Kasumi-1 (cell line): ENCODE data around the gene TFPI.
A peak's percentile ranks its signal among the peaks of the same experiment; 100 is the strongest.
"Not testable (repeated sequence)": the region's sequence is repeated elsewhere in the genome, so short reads cannot be mapped to it uniquely, and the experiment has no call there.

Experiments used
- DNase-seq, 2 experiments: peaks; one replicate each; lab custom pipeline; 2025; lab: John Stamatoyannopoulos, UW

TFPI gene

GRCh38 chr2:187554011-187554703, at the start of gene TFPI:
TFPI (minus strand) TSS chr2:187554435; CDS start chr2:187503768, 50,667 bp downstream.
- peak; percentile 67 to 82 for DNase-seq

- no peak for DNase-seq
These were observed 40.6 kb upstream of the TFPI start for GRCh38 chr2:187594801-187595200.

DNA sequence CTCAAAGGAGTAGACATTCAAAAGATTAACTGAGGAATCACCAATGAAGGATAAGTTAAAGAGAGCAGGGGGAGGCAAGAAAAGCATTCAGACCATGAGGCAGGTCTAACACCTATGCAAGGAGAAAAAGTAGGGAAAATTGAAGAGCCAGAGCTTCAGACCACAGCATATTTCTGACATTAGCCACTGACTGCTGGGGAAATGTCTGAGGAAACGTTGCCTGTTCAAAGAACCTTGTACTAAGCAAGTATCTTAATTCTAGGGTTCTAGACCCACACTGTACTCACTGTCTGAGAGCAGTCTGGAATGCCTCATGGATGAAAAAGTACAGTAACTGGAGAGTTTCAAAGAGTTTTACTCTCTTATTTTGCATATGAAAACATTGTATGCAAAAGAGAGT, 39.5 kb upstream of the TFPI start:
- DNase-seq = no peak

DNA sequence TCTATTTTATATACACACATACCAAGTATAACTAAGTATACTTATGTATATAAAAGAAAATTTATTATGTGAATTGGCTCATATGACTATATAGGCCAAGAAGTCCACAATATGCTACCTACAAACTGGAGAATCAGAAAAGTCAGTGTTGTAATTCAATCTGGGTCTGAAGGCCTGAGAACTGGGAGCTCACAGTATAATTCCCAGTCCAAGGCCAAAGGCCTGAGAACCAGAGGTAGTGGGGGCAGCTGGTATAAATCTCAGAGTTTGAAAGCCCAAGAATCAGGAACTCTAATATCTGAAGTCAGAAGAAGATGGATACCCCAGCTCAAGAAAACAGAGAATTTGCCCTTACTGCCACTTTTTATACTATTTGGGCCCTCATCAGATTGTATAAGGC, 38.9 kb upstream of the TFPI start:
- no peak for DNase-seq

GRCh38 chr2:187590175-187590574, 35.9 kb upstream of the TFPI start:
- no peak for DNase-seq

- DNase-seq = peak; percentile 94
These were observed 31.9 kb upstream of the TFPI start for GRCh38 chr2:187586011-187586641.

DNA sequence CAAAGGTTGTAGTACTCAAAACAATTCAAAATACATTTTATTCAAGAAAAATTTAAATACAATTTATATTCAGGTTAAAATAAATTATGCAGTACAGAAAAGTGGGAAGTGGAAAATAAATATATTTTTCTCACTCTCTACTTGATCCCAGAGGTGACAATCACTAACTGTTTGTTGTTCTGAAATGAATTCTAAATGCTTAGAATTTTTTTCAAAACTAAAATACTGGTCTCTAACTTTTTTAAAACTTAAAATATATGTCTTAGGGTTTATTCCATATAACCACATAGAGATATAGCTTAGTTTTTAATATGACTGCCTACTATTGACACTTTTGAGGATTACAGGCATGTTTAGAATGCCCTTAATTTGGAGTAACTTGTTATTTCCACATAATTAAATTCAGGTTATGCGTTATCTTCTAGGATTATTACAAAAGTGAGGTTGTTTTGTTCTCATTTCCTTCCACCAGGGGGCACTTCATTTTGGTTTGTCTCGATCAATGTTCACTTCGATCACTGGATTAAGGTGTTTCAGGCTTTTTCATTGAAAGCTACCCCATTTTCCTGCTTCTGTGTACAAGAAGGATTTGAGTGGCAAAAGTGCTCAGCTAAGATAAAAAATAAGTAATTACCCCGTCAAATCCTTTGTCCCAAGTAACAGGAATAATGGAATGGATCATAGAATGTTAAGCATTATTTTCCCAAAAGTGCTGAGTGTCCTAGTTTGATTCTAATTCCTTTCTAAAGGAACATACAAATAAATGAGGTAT, 27.1 kb upstream of the TFPI start:
- DNase-seq = peak; percentile 63 to 72

DNA sequence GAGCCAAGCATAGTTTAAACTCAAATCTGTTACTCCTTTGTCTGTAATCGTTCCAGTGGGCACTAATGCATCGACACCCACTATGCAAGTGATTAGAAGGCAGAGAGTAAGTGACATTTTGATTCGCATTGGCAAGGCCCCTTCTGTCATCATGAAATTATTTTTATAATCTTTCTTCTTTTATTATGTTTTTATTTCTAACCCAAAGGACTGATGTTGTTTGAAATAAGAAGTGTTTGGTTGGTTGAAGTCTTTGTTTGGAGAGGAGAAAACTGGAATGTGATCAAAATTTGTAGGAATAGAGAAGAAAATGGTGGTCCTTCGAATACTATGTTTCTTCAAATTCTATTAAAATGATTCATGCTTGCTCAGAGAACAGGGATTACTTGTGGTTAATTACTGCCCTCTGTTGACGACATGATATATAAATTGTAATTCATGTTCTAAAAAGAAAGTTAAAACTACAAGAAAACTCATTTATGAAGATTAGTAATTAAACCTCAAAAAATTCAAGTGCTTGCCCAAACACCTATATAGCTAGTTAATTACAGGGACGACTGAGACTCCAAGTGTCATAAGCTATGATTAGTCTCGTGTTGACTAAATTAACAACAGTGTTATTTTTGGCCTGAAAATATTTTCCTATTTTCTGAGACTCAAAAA, 26.4 kb upstream of the TFPI start:
- DNase-seq = peak; percentile 89 to 94

DNA sequence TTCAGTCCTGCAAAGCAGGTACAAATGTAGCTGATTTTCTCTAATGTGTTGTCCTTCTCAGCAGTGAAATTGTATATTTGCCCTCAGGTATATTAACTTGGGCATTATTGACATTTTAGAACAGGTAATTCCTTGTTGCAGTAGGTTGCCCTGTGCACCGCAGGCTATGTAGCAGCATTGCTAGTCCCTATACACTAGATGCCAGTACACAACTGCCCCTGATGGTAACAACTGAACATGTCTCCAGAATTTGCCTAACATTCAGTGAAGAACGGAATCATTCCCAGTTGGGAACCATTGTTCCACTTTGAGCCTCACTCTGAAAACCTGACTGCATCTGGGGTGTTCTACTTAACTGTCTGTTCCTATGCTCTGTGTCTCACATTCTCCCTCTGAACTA, 23.1 kb upstream of the TFPI start:
- DNase-seq = no peak

- no peak for DNase-seq
These were observed 22.7 kb upstream of the TFPI start for GRCh38 chr2:187576906-187577305.

DNA sequence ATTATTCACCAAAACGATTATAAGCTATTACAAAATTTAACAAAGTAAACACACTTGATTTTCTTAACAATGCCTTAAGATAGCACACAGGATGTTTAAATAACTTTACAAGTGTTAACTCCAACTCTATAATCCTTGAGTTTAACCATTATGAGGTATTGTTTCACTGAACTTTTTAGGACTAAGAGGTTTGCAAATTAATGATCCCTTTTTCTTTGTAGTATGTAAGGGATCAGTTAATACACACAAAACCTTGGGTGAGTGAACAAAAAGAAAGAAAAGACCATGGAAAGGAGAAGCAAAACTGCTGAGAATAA, 21.5 kb upstream of the TFPI start:
- no peak for DNase-seq

DNA sequence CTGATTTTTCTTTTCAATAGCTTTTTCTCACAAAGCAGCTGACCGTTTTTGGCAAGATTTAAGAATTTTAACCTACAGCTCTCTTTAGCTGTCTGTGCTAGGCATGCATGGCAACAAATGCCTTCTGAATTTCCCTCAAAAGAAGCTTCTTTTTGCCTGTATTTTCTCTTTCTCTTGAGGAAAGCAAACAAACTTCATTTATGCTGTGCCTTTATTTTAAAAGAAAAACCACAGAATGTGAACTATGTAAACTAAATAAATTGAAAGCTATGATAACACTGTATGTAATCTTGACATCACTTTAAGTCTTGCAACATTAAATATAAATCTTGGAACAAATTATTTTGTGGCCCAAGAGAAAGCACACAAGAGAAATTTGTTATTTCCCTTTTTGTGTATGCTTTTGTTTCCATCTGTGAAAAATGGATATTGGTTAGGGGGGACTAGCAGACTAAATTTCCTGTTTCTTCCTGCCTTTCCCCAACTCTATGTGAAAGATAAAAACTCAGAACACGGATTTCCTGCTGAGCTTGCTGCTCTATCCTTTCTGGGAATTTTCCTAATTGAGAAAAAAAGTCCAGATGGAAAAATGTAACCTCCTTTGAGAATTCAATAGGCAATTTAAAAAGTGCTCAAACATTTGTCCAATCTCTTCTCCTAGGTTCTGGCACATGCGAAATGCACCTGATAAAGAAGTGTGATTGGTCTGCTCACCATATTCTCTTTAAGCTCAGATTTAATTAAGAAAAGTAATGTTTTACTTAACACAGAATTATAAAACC, 20.9 kb upstream of the TFPI start:
- no peak for DNase-seq

- DNase-seq = no peak
These were observed 19.5 kb upstream of the TFPI start for GRCh38 chr2:187573722-187574121.

DNA sequence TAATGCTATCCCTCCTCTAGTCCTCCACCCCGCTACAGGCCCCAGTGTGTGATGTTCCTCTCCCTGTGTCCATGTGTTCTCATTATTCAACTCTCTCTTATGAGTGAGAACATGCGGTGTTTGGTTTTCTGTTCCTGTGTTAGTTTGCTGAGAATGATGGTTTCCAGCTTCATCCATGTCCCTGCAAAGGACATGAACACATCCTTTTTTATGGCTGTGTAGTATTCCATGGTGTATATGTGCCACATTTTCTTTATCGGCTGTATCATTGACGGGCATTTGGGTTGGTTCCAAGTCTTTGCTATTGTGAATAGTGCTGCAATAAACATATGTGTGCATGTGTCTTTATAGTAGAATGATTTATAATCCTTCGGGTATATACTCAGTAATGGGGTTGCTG, 17.8 kb upstream of the TFPI start:
- DNase-seq = not testable (repeated sequence)

DNA sequence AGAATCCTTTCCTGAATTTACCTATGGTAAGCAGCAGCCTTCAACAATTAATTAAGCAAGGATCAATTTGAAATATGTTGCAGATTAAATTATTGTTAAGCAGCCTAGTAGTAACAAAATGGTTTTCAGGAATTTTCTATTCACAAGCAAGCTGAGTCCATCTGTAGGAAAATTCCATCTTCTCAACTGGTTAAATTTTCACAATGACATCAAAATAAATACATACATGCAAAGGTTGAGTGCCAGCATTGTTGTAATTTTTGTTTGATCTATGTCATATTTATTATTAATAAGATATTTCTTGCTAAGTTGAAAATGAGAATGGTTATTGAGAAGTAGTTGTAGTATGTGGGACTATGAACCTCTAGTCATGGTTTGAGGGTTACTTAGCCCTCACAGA, 15.3 kb upstream of the TFPI start:
- DNase-seq = no peak

GRCh38 chr2:187569042-187569441, 14.8 kb upstream of the TFPI start:
- DNase-seq = no peak

- DNase-seq = no peak
These were observed 12.9 kb upstream of the TFPI start for GRCh38 chr2:187567126-187567525.

DNA sequence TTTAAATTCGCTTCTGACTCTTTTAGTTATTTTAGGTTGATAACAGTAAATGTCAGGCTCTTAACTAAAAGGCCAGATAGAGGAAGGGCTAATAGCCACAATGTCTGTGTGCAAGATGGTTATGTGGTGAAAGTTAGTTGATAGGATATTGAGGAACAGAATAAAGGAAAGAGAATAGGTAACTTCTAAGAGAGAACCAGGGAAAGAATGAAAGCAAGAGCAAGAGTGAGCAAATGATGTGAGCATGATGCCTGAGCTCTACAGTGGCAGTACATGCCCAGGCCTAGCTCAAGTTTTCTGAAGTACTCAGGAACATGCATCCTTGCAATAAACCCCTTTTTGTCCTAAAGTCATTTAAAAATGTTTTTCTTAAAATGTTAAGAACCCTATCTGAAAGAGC, 12.5 kb upstream of the TFPI start:
- no peak for DNase-seq

- DNase-seq = no peak
These were observed 12.0 kb upstream of the TFPI start for GRCh38 chr2:187566266-187566665.

DNA sequence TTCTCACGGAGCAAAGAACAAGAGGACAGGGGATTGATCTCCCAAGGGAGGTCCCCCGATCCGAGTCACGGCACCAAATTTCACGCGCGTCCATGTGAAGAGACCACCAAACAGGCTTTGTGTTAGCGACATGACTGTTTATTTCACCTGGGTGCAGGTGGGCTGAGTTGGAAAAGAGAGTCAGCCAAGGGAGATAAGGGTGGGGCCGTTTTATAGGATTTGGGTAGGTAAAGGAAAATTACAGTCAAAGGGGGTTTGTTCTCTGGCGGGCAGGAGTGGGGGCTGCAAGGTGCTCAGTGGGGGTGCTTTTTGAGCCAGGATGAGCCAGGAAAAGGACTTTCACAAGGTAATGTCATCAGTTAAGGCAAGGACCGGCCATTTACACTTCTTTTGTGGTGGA, 11.4 kb upstream of the TFPI start:
- DNase-seq = not testable (repeated sequence)

DNA sequence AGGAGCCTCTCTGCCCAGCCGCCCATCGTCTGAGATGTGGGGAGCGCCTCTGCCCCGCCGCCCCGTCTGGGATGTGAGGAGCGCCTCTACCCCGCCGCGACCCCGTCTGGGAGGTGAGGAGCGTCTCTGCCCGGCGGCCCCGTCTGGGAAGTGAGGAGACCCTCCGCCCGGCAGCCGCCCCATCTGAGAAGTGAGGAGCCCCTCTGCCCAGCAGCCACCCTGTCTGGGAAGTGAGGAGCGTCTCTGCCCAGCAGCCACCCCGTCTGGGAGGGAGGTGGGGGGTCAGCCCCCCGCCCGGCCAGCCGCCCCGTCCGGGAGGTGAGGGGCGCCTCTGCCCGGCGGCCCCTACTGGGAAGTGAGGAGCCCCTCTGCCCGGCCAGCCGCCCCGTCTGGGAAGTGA, 2.3 kb upstream of the TFPI start:
- DNase-seq = not testable (repeated sequence)

DNA sequence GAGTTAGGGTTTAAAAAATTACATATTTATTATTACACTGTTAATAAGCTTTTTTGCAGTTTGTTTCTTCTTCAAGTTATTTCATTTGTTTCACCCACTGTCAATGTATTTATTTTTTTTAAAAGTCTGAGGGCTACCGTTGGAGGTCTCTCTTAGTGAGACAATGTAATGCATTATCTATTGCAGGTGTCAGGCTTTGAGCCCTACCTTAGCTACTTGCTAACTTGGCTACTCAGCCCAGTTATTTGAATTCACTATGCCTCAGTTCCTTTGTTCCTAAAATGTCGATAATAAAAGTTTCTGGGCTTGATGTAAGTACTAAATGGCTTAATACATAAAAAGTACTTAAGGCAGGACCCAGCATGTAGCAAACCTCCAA, 458 bp upstream of the TFPI start:
- no peak for DNase-seq
